ENCODE results near the gene ZNF784. TPM values are rescaled to one million over a fixed set of nuclear protein-coding genes. Genes with fewer than 3 reads are reported as not detected.

Gene ZNF784
- total and polyA plus RNA-seq, 9 of the 15 experiments (the other 6 are each of a cell fraction or from before 2014, with no cell fraction given), result 0.14 to 6.1 (median 2.1) TPM

DNA sequence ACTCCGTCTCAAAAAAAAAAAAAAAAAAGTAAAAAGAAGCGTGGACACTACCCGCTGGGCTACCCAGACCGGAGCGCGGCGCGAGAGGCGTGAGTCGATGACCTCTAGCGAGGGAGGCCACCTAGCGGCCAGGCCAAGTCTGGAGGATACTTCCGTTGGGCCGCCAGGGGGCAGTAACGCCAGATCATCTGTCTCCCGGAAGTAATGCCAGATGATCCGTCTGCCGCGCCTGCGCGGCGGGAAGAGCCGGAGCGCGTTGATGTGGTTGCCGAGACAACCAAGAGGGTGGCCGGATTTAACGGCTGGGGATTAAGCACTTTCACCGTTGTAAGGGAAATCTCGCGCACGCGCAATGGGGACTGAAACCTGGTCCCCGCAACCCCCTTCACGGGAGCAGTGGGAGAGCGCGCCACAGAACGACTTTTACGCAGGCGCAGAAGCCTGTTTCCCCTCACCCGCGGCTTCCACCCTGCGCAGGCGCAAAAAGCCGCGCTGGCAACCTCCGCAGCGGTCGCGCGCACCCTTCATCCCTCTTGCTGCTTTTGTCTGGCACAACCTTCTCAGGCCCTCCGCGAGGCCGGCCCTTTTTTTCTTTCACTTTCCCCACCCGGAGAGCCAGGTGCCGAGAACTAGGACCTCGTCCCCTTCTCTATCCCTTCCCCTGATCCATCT is 29.4 kb upstream of the ZNF784 start (continued):
- TF ChIP-seq RREB1 (CRISPR knock-in tag; IDR thresholded peaks at IDR 0.05), result 0 out of 2 replicates have a peak, but pooled peaks have one; percentile 28
- no peak for TF ChIP-seq TAF9B (IDR thresholded peaks at IDR 0.05; ENCODE audit: partially characterized antibody)
- TF ChIP-seq ZNF780A (CRISPR knock-in tag; IDR thresholded peaks at IDR 0.05), result no peak
- no peak for TF ChIP-seq ZNF212 (CRISPR knock-in tag; IDR thresholded peaks at IDR 0.05)
- TF ChIP-seq NFE2L1 (tag; IDR thresholded peaks at IDR 0.05; ENCODE audit: borderline replicate concordance, low read depth), result no peak
- no peak for TF ChIP-seq RERE (CRISPR knock-in tag; IDR thresholded peaks at IDR 0.05; ENCODE audit: borderline replicate concordance)
- TF ChIP-seq, protein P1, sequence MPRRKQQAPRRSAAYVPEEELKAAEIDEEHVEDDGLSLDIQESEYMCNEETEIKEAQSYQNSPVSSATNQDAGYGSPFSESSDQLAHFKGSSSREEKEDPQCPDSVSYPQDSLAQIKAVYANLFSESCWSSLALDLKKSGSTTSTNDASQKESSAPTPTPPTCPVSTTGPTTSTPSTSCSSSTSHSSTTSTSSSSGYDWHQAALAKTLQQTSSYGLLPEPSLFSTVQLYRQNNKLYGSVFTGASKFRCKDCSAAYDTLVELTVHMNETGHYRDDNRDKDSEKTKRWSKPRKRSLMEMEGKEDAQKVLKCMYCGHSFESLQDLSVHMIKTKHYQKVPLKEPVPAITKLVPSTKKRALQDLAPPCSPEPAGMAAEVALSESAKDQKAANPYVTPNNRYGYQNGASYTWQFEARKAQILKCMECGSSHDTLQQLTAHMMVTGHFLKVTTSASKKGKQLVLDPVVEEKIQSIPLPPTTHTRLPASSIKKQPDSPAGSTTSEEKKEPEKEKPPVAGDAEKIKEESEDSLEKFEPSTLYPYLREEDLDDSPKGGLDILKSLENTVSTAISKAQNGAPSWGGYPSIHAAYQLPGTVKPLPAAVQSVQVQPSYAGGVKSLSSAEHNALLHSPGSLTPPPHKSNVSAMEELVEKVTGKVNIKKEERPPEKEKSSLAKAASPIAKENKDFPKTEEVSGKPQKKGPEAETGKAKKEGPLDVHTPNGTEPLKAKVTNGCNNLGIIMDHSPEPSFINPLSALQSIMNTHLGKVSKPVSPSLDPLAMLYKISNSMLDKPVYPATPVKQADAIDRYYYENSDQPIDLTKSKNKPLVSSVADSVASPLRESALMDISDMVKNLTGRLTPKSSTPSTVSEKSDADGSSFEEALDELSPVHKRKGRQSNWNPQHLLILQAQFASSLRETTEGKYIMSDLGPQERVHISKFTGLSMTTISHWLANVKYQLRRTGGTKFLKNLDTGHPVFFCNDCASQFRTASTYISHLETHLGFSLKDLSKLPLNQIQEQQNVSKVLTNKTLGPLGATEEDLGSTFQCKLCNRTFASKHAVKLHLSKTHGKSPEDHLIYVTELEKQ (CRISPR knock-in tag; IDR thresholded peaks at IDR 0.05), result no peak
- TF ChIP-seq, protein P2, sequence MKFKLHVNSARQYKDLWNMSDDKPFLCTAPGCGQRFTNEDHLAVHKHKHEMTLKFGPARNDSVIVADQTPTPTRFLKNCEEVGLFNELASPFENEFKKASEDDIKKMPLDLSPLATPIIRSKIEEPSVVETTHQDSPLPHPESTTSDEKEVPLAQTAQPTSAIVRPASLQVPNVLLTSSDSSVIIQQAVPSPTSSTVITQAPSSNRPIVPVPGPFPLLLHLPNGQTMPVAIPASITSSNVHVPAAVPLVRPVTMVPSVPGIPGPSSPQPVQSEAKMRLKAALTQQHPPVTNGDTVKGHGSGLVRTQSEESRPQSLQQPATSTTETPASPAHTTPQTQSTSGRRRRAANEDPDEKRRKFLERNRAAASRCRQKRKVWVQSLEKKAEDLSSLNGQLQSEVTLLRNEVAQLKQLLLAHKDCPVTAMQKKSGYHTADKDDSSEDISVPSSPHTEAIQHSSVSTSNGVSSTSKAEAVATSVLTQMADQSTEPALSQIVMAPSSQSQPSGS (CRISPR knock-in tag; IDR thresholded peaks at IDR 0.05), result no peak

Measured in K562 (cell line).